ENCODE data around the gene CDH2. TPM values are rescaled to one million over a fixed set of nuclear protein-coding genes. Genes with fewer than 3 reads are reported as not detected.

Gene CDH2
- total and polyA plus RNA-seq, 2 experiments from 2014 or later: 14.7 to 36.9 TPM

- no peak overlapping the region for H3K4me3 ChIP-seq
- H2AFZ ChIP-seq: no peak overlapping the region
- H3K27me3 Mint-ChIP-seq (ENCODE audit: insufficient read depth, low read depth, poor library complexity): no peaks in the 10 kb centered on the region
- H3K9me2 ChIP-seq (ENCODE audit: insufficient read depth): no peaks in the 10 kb centered on the region
- no peaks in the 10 kb centered on the region for H3F3A ChIP-seq (replicated peaks; ENCODE audit: low read depth)
- no peak overlapping the region for H3K4me2 ChIP-seq
- no peaks in the 10 kb centered on the region; the same call in 1 of the 3 replicates for H3K9me3 Mint-ChIP-seq
- H3K27me3 ChIP-seq (ENCODE audit: insufficient read depth): no peaks in the 10 kb centered on the region
- no peak for ATAC-seq
- no peak for DNase-seq (ENCODE audit: low spot score)
- H3K79me2 ChIP-seq (replicated peaks; ENCODE audit: insufficient read depth): peaks cover 4% of the 10 kb centered on the region; the same call in 1 of the 2 replicates
- H3K27ac ChIP-seq (ENCODE audit: low read depth): peak overlapping the region; percentile 61; the same call in 1 of the 2 replicates
- no peak overlapping the region for H3K4me3 Mint-ChIP-seq
- H4K20me1 ChIP-seq (replicated peaks; ENCODE audit: insufficient read depth): no peaks in the 10 kb centered on the region
- H3K27ac Mint-ChIP-seq: peak overlapping the region; percentile 16; the same call in 1 of the 2 replicates
- H3K36me3 Mint-ChIP-seq (ENCODE audit: low read depth): no peaks in the 10 kb centered on the region
- peaks cover 4% of the 10 kb centered on the region; the same call in 1 of the 2 replicates for H3K36me3 ChIP-seq (ENCODE audit: insufficient read depth)
- H3K4me1 ChIP-seq (ENCODE audit: insufficient read depth): peaks cover 8% of the 10 kb centered on the region
- peaks cover 19% of the 10 kb centered on the region for H3K4me1 Mint-ChIP-seq
- TF ChIP-seq CREB1 (CRISPR knock-in tag; IDR thresholded peaks at IDR 0.05; ENCODE audit: low read depth) (no peak), NANOG (IDR thresholded peaks at IDR 0.05; ENCODE audit: borderline replicate concordance) (no peak), STAT1 (IDR thresholded peaks at IDR 0.05; ENCODE audit: unreplicated experiment) (no peak), JUNB (IDR thresholded peaks at IDR 0.05; ENCODE audit: unreplicated experiment) (no peak), CTCF (conservative IDR thresholded peaks at IDR 0.05; ENCODE audit: low read depth in 2 of 2) (no peak), ZNF462 (CRISPR knock-in tag; IDR thresholded peaks at IDR 0.05) (no peak), EZH2 (IDR thresholded peaks at IDR 0.05; ENCODE audit: low read depth, unreplicated experiment) (no peak), ZNF114 (CRISPR knock-in tag; IDR thresholded peaks at IDR 0.05) (no peak), ETS1 (IDR thresholded peaks at IDR 0.05) (no peak), EZH2phosphoT487 (IDR thresholded peaks at IDR 0.05; ENCODE audit: unreplicated experiment) (no peak), POLR2AphosphoS5 (IDR thresholded peaks at IDR 0.05; ENCODE audit: low read depth) (no peak), REST (IDR thresholded peaks at IDR 0.05; ENCODE audit: unreplicated experiment) (no peak), ZNF331 (CRISPR knock-in tag; IDR thresholded peaks at IDR 0.05; ENCODE audit: low read depth) (no peak)
Measured at GRCh38 chr18:28065031-28065792, 111.7 kb downstream of the CDH2 start.
